ENCODE measurements around the gene HS6ST2.

The HS6ST2 gene

DNA sequence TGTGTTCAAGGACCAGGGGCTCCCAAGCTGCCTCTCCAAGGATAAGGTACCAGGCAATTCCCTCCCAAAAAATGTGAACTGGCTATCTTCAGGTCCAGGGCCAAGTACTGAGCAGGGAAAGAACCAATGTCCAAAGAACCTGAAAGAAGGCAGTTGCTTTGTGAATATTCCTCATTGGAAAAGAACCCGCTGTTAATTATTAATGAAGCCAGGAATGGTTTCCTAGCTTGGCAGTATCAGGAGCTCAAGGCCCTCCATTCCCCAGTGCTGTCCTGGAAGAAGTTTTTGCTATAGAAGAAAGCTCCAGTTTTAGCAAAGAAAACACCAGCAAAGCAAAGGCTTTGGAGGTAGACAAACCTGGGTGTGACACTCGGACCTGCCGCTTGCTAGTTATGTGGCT, 339.6 kb downstream of the HS6ST2 start:
- no peak for DNase-seq (ENCODE audit: low read depth, low spot score)

DNA sequence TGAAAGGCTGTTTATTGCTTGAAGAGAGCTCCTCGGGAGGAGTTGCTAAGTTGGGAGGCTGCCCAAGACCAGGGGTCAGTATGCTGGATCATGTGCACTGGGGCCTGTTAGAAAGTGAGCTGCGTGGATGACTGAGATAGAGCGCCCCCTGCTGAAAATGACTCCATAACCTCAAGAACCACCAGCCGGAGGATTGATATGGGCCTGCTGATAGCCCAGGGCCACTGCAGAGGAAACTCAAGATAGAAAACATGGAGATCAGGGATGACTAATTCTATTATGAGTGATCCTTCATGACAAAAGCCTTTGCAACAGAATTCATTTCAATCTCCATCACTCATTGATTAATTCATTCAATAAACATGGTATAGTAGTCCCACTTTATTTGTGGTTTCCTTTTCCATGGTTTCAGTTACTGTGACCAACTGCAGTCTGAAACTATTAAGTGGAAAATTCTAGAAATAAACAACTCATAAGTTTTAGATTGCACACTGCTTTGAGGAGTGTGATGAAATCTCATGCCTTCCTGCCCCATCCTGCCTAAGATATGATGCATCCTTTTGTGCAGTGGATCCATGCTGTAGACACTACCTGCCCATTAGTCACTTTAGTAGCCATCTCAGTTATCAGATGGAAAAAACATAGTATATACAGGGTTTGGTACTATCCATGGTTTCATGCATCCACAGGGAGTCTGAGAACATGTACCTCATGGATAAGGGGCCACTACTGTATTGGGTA, 342.9 kb downstream of the HS6ST2 start:
- DNase-seq (ENCODE audit: low read depth, low spot score) = peak; percentile 89

GRCh38 chrX:132614297-132614696, 344.1 kb downstream of the HS6ST2 start:
- DNase-seq (ENCODE audit: low read depth, low spot score) = peak; percentile 51

DNA sequence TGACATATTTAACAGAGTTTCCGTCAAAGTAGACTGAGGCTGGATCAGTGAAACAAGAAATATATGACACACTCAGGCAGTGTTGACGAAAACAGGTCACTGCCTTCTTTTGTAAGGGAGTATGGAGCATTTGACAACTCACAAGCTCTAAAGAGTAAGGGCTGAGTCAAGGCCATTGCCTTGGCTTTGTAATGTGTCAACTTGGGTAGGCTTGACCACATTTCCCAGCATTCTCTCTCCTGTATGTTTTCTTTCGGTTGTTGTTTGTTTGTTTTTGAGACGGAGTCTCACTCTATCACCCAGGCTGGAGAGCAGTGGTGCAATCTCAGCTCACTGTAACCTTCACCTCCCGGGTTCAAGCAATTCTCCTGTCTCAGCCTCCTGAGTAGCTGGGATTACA, 344.6 kb downstream of the HS6ST2 start:
- DNase-seq (ENCODE audit: low read depth, low spot score) = no peak

DNA sequence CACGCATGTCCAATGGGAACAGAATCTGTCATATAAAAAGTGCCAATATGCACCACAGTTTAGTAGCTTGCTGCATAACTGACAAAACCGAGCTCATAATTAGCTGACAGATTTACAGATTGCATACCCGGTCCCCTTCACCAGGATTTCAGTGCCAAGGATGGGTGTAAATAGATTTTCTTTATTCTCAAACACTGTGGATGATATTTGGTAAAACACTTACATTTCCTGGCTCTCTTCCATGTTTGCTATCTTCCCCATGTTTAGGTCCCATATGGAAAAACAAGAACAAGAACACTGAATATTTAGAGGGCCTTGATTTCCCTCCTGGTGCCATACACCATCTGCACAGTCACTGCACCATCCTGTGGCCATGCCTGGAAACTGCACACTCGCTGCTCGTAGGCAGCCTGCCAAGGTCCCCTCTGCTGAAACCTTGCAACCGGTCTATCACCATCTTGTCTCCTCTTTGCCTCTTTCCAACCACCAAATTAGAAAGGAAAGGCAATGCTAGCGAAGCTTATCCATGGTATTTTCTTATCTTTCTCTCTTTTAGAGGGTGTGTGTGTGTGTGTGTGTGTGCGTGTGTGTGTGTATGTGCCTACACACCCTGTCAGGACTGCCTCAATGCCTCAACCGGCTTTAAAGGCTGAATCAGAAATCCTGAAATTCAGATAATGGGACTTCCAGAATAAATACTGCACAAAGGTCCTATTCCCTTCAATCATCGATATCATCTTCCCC, 345.4 kb downstream of the HS6ST2 start:
- peak; percentile 64 for DNase-seq (ENCODE audit: low read depth, low spot score)

DNA sequence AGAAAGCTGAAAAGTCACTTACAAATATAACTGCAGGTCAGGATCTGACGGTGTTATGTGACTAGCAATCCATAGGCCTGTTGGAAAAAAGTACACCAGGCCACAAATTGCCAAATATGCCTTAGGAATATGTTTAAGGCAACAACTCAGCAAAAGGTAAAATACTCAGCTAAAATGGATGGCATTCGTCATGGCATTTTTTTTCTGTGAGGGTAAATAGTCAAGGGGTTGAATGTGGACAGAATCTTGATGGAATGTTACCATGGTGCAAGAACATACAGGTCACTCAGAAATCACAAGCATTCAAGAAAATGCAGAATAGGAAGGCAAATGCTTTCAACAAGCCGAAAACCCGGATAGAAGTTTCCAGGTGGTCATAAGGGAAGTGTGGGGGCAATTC, 347.9 kb downstream of the HS6ST2 start:
- DNase-seq (ENCODE audit: low read depth, low spot score) = no peak

- no peak for DNase-seq (ENCODE audit: low read depth, low spot score)
Observed at GRCh38 chrX:132609362-132609848, 349.0 kb downstream of the HS6ST2 start.

GRCh38 chrX:132603700-132604286, 354.6 kb downstream of the HS6ST2 start:
- DNase-seq (ENCODE audit: low read depth, low spot score) = no peak

DNA sequence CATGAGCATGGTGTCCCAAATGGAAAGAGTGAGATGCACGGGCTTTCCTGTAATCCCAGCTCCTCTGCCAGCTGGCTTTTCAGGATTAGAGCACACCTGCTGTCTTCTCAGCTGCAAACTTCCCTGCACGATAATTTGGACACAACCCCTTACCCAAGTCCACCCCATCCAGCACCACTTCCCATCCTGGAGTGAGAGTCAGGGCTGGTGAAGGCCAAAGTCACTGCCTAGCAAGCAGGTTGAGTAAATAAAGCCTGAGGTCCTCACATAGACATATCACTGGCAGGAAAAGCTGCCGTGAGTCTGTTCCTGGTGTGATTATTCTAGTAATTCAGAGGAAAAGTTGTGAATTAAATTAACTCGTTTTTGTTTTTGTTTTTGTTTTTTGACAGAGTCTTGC, 355.7 kb downstream of the HS6ST2 start:
- no peak for DNase-seq (ENCODE audit: low read depth, low spot score)

- DNase-seq (ENCODE audit: low read depth, low spot score) = no peak
Observed at GRCh38 chrX:132594999-132595398, 363.4 kb downstream of the HS6ST2 start.

GRCh38 chrX:132594129-132594528, 364.3 kb downstream of the HS6ST2 start:
- no peak for DNase-seq (ENCODE audit: low read depth, low spot score)

GRCh38 chrX:132592880-132593279, 365.5 kb downstream of the HS6ST2 start:
- peak; percentile 43 for DNase-seq (ENCODE audit: low read depth, low spot score)

GRCh38 chrX:132591719-132592275, 366.6 kb downstream of the HS6ST2 start:
- DNase-seq (ENCODE audit: low read depth, low spot score) = no peak

- DNase-seq (ENCODE audit: low read depth, low spot score) = no peak
Observed at GRCh38 chrX:132590350-132591026, 367.9 kb downstream of the HS6ST2 start.

- DNase-seq (ENCODE audit: low read depth, low spot score) = no peak
Observed at GRCh38 chrX:132584936-132585335, 373.5 kb downstream of the HS6ST2 start.

DNA sequence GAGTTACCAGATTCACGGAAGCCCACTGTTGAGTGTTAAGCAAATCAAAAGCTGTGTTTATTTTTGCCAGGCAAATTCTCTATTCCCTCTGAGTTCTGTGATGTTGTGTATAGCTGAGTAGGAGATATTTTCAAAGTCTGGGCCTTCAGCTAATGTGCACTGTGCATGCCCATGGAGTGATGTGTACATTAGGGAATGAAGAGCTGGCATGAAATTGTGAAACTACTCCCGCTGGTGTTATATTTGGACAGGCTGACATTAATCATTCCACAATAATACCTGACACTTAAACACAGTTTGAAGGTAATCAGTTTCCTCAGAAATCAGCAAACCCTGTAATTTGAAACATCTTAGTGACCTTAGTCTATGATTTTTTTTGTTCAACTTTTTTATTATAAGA, 381.5 kb downstream of the HS6ST2 start:
- DNase-seq (ENCODE audit: low read depth, low spot score) = no peak
